PC-3 (cell line): ENCODE data around the gene GATAD2A. TPM values are rescaled to one million over a fixed set of nuclear protein-coding genes. Genes with fewer than 3 reads are reported as not detected.
A peak's percentile ranks its signal among the peaks of the same experiment; 100 is the strongest.

Source experiments
- ATAC-seq: fragments of 200-7000 bp; cut with Tn5 transposase; 2 replicates; pipeline ENCODE4 v1.9.1; 2020; ENCODE audit warnings: mild to moderate bottlenecking, moderate library complexity
- BruUV-seq: library from RNA; stranded (reverse); fragments of 400-500 nt; replicated peaks from 2 replicates; lab custom pipeline; 2021; lab: Mats Ljungman, UMichigan
- CTCF ChIA-PET: fragments of 300-600 bp; sonication (Branson Sonifier 250); formaldehyde crosslinking; loops from one replicate; lab custom pipeline; 2022; ENCODE audit warnings: antibody characterized with exemption; lab: Charles Lee
- POLR2A ChIA-PET: fragments of 300-600 bp; sonication (Branson Sonifier 250); formaldehyde crosslinking; loops from one replicate; lab custom pipeline; 2022; ENCODE audit warnings: antibody characterized with exemption; ENCODE audit not compliant: unreplicated experiment; lab: Charles Lee
- DNase-seq: peaks from one replicate; pipeline ENCODE4 v3.0.0-alpha.2; 2015
- H2AFZ ChIP-seq: fragments of 300-600 bp; sonication (generic); 2 replicates; pipeline ENCODE4 v1.6.0; 2016; ENCODE audit warnings: antibody characterized with exemption, low read length
- H3F3A ChIP-seq: fragments of 300-600 bp; sonication (generic); one replicate; pipeline ENCODE4 v1.6.0; 2017; ENCODE audit warnings: antibody characterized with exemption, low read length, control low read depth, mild to moderate bottlenecking; ENCODE audit not compliant: unreplicated experiment
- H3K27ac ChIP-seq: fragments of 300-600 bp; sonication (generic); 2 replicates; pipeline ENCODE4 v1.5.1; 2016; ENCODE audit warnings: mild to moderate bottlenecking, low read length
- H3K27me3 ChIP-seq: fragments of 300-600 bp; sonication (generic); 2 replicates; pipeline ENCODE4 v1.6.1; 2016; ENCODE audit warnings: low read length, mixed read lengths
- H3K36me3 ChIP-seq: fragments of 300-600 bp; sonication (generic); 2 replicates; pipeline ENCODE4 v1.6.1; 2016; ENCODE audit warnings: low read depth, mixed run types, low read length, mixed read lengths
- H3K4me1 ChIP-seq: fragments of 300-600 bp; sonication (generic); 2 replicates; pipeline ENCODE4 v1.5.1; 2016; ENCODE audit warnings: low read length; ENCODE audit not compliant: insufficient read depth
- H3K4me2 ChIP-seq: fragments of 300-600 bp; sonication (generic); 2 replicates; pipeline ENCODE4 v1.6.0; 2016; ENCODE audit warnings: low read length
- H3K4me3 ChIP-seq: fragments of 300-600 bp; sonication (generic); 2 replicates; pipeline ENCODE4 v1.5.1; 2016; ENCODE audit warnings: mild to moderate bottlenecking, low read length, mixed read lengths
- H3K79me2 ChIP-seq: fragments of 300-600 bp; sonication (generic); 2 replicates; pipeline ENCODE4 v1.6.1; 2017; ENCODE audit warnings: low read length, mixed read lengths
- H3K9ac ChIP-seq: fragments of 300-600 bp; sonication (generic); 2 replicates; pipeline ENCODE4 v1.6.0; 2016; ENCODE audit warnings: mild to moderate bottlenecking, low read length
- H3K9me2 ChIP-seq: fragments of 300-600 bp; sonication (generic); replicated peaks from 2 replicates; pipeline ENCODE4 v1.6.1; 2016; ENCODE audit warnings: mixed run types, low read length, mixed read lengths
- H3K9me3 ChIP-seq: fragments of 300-600 bp; sonication (generic); 2 replicates; pipeline ENCODE4 v1.6.1; 2016; ENCODE audit warnings: low read length, mixed read lengths
- H4K20me1 ChIP-seq: fragments of 300-600 bp; sonication (generic); 2 replicates; pipeline ENCODE4 v1.6.1; 2016; ENCODE audit warnings: low read length, mixed read lengths
- CTCF ChIP-seq: fragments of 300-600 bp; sonication (generic); conservative IDR thresholded peaks from 2 replicates; pipeline ENCODE4 v1.5.1; 2017; ENCODE audit warnings: antibody characterized with exemption, low read depth, mild to moderate bottlenecking, low read length
- EZH2 ChIP-seq: fragments of 300-600 bp; sonication (generic); IDR thresholded peaks from one replicate; pipeline ENCODE4 v1.6.1; 2017; ENCODE audit warnings: antibody characterized with exemption, mild to moderate bottlenecking, low read length; ENCODE audit not compliant: unreplicated experiment
- EZH2phosphoT487 ChIP-seq: fragments of 300-600 bp; sonication (generic); IDR thresholded peaks from 2 replicates; pipeline ENCODE4 v1.6.1; 2018; ENCODE audit warnings: mild to moderate bottlenecking, antibody characterized with exemption, low read length, borderline replicate concordance
- intact Hi-C: fragments of 100-400 bp; cut with micrococcal nuclease; formaldehyde crosslinking; loops from 2 replicates; pipeline ENCODE4 v1.9.0; 2023
- total RNA-seq: library from RNA; depleted of rRNA; stranded (reverse); fragments of >200 nt; gene quantifications from 2 replicates; pipeline ENCODE4 v1.2.3, GENCODE V29; 2014

Gene GATAD2A
- total RNA-seq, 1 experiment from 2014 or later, result 104 TPM

- H3K36me3 ChIP-seq, result peaks cover 7% of the 10 kb centered on the region; the same call in 1 of the 2 replicates
- H3K27ac ChIP-seq, result no peak overlapping the region
- H4K20me1 ChIP-seq, result no peaks in the 10 kb centered on the region
- no peaks in the 10 kb centered on the region for H3K4me1 ChIP-seq
- H3K27me3 ChIP-seq, result no peaks in the 10 kb centered on the region
- ATAC-seq (no peak), DNase-seq (no peak)
- no TSS peak for BruUV-seq
- no peak for TF ChIP-seq EZH2phosphoT487
- TF ChIP-seq EZH2, result no peak
- 0 out of 2 replicates have a peak, but pooled peaks have one; percentile 9 for TF ChIP-seq CTCF
- H3K4me2 ChIP-seq, result no peak overlapping the region
- no peaks in the 10 kb centered on the region for H3K9me3 ChIP-seq
- no peak overlapping the region for H3K4me3 ChIP-seq
- CTCF ChIA-PET, result no interaction called here
- no peak overlapping the region for H2AFZ ChIP-seq
- no peak overlapping the region for H3K9ac ChIP-seq
- intact Hi-C loops, result loop anchor here (10.0 kb wide), 1 partner anchor 424 kb away; no protein-coding TSS in a partner anchor
- H3F3A ChIP-seq, result no peaks in the 10 kb centered on the region
- POLR2A ChIA-PET, result interaction anchor here (0.6 kb wide), 1 partner anchor 76 kb away, joined by 3 read pairs; no protein-coding TSS in a partner anchor
- H3K79me2 ChIP-seq, result no peaks in the 10 kb centered on the region
- no peaks in the 10 kb centered on the region for H3K9me2 ChIP-seq
Measured at GRCh38 chr19:19530423-19530804, 124.9 kb downstream of the GATAD2A start.

GRCh38 chr19:19530889-19531288 is 125.4 kb downstream of the GATAD2A start:
- ChIA-PET CTCF (interaction anchor here (0.6 kb wide), 1 partner anchor 17 kb away, joined by 4 read pairs; no protein-coding TSS in a partner anchor), POLR2A (no interaction called here)
- Histone ChIP-seq H3K9ac (no peak overlapping the region), H3K79me2 (no peaks in the 10 kb centered on the region), H3K36me3 (peaks cover 7% of the 10 kb centered on the region; the same call in 1 of the 2 replicates), H3F3A (no peaks in the 10 kb centered on the region), H3K27me3 (no peaks in the 10 kb centered on the region), H3K4me1 (no peaks in the 10 kb centered on the region), H3K27ac (no peak overlapping the region), H4K20me1 (no peaks in the 10 kb centered on the region), H3K9me2 (no peaks in the 10 kb centered on the region), H3K9me3 (no peaks in the 10 kb centered on the region), H3K4me2 (no peak overlapping the region), H2AFZ (no peak overlapping the region), H3K4me3 (no peak overlapping the region)
- no peak for DNase-seq
- intact Hi-C loops, result loop anchor here (10.0 kb wide), 1 partner anchor 424 kb away; no protein-coding TSS in a partner anchor
- no peak for ATAC-seq
- BruUV-seq, result no TSS peak
- TF ChIP-seq EZH2, result no peak
- no peak for TF ChIP-seq EZH2phosphoT487
- no peak for TF ChIP-seq CTCF
